Activated CD4-positive, alpha-beta T cell treated with anti-CD3 and anti-CD28 coated beads for 36 hours (primary cell): Measurements from ENCODE around the gene ARID1B. TPM values are rescaled to one million over a fixed set of nuclear protein-coding genes. Genes with fewer than 3 reads are reported as not detected.

ENCODE experiments used
- ATAC-seq: fragments of 200-7000 bp; cut with Tn5 transposase; one replicate; pipeline ENCODE4 v1.10.0; 2021; ENCODE audit warnings: mild to moderate bottlenecking, moderate library complexity
- CTCF ChIA-PET: fragments of 350-600 bp; sonication (Branson Sonifier 250); formaldehyde crosslinking; loops from one replicate; lab custom pipeline; 2021; ENCODE audit warnings: antibody characterized with exemption; lab: Charles Lee
- POLR2A ChIA-PET: fragments of 350-600 bp; sonication (Branson Sonifier 250); formaldehyde crosslinking; loops from one replicate; lab custom pipeline; 2021; ENCODE audit warnings: antibody characterized with exemption, inconsistent platforms; lab: Charles Lee
- DNase-seq: peaks from one replicate; pipeline ENCODE4 v3.0.0-alpha.2; 2020
- H3K27ac Mint-ChIP-seq: one replicate; pipeline ENCODE4 v1.8.0; 2021; ENCODE audit warnings: mixed read lengths
- H3K27me3 Mint-ChIP-seq: one replicate; pipeline ENCODE4 v1.8.0; 2021; ENCODE audit warnings: mixed read lengths
- H3K36me3 Mint-ChIP-seq: one replicate; pipeline ENCODE4 v1.8.0; 2021; ENCODE audit warnings: low read depth, mixed read lengths
- H3K4me1 Mint-ChIP-seq: one replicate; pipeline ENCODE4 v1.8.0; 2021; ENCODE audit warnings: mixed read lengths
- H3K4me3 Mint-ChIP-seq: one replicate; pipeline ENCODE4 v1.8.0; 2021; ENCODE audit warnings: mild to moderate bottlenecking, moderate library complexity, mixed read lengths
- H3K9me3 Mint-ChIP-seq: one replicate; pipeline ENCODE4 v1.8.0; 2021; ENCODE audit warnings: low read depth, mixed read lengths
- intact Hi-C, 2 experiments: fragments of 100-400 bp; cut with DNase I in 1 of 2; cut with micrococcal nuclease in 1 of 2; formaldehyde crosslinking; loops; one replicate each; pipeline versions ENCODE4 v1.14.2 to v1.15.1; 2022 to 2024; cut with DNase I, micrococcal nuclease
- total RNA-seq, 2 experiments: library from RNA; stranded (reverse); gene quantifications; one replicate each; pipeline ENCODE4 v1.2.3, GENCODE V29; 2021

ARID1B gene
- total RNA-seq, 2 experiments from 2014 or later, result 42.2 to 53.6 TPM

GRCh38 chr6:156781861-156782631, 4.9 kb downstream of the ARID1B start:
- Mint-ChIP-seq H3K27ac (peak overlapping the region; percentile 85), H3K4me3 (peak overlapping the region; percentile 82), H3K27me3 (no peaks in the 10 kb centered on the region), H3K4me1 (peaks cover 38% of the 10 kb centered on the region), H3K36me3 (peaks cover 16% of the 10 kb centered on the region), H3K9me3 (no peaks in the 10 kb centered on the region)
- intact Hi-C loops, result loop anchor here (2.0 to 10.0 kb wide), 7 partner anchors 75 to 1863 kb away; partner anchors contain the start of genes DYNLT1 (in 1 of the 2) and TFB1M (in 1 of the 2)
- no peak for DNase-seq
- ChIA-PET CTCF (interaction anchor here (0.7 to 1.0 kb wide), 2 partner anchors 9 to 10 kb away, joined by 3 read pairs; no protein-coding TSS in a partner anchor), POLR2A (no interaction called here)
- no peak for ATAC-seq

- POLR2A ChIA-PET, result interaction anchor here (0.6 kb wide), 1 partner anchor 141 kb away, joined by 9 read pairs; no protein-coding TSS in a partner anchor
- Mint-ChIP-seq H3K27ac (peak overlapping the region; percentile 85), H3K4me3 (peak overlapping the region; percentile 82), H3K36me3 (peaks cover 18% of the 10 kb centered on the region), H3K27me3 (no peaks in the 10 kb centered on the region), H3K4me1 (peaks cover 44% of the 10 kb centered on the region), H3K9me3 (no peaks in the 10 kb centered on the region)
- CTCF ChIA-PET, result interaction anchor here (0.7 to 1.1 kb wide), 3 partner anchors 8 to 10 kb away, joined by 3 read pairs; no protein-coding TSS in a partner anchor
- no peak for DNase-seq
- intact Hi-C loops, result loop anchor here (5.0 to 10.0 kb wide), 5 partner anchors 144 to 1862 kb away; partner anchors contain the start of genes DYNLT1 (in 1 of the 2) and TFB1M (in 1 of the 2)
- no peak for ATAC-seq
Observed at GRCh38 chr6:156782691-156783320, 5.6 kb downstream of the ARID1B start.

- H3K4me3 Mint-ChIP-seq, result peak overlapping the region; percentile 3
- H3K27ac Mint-ChIP-seq, result peak overlapping the region; percentile 34
- intact Hi-C loops, result loop anchor here (5.0 to 10.0 kb wide), 5 partner anchors 143 to 1861 kb away; partner anchors contain the start of genes DYNLT1 (in 1 of the 2) and TFB1M (in 1 of the 2)
- ATAC-seq, result no peak
- CTCF ChIA-PET, result interaction anchor here (1.1 kb wide), 1 partner anchor 9 kb away, joined by 3 read pairs; no protein-coding TSS in a partner anchor
- POLR2A ChIA-PET, result interaction anchor here (0.7 kb wide), 1 partner anchor 30 kb away, joined by 3 read pairs; no protein-coding TSS in a partner anchor
- peaks cover 54% of the 10 kb centered on the region for H3K4me1 Mint-ChIP-seq
- DNase-seq, result no peak
- H3K36me3 Mint-ChIP-seq, result peaks cover 18% of the 10 kb centered on the region
- no peaks in the 10 kb centered on the region for H3K9me3 Mint-ChIP-seq
- no peaks in the 10 kb centered on the region for H3K27me3 Mint-ChIP-seq
Observed at GRCh38 chr6:156783958-156784357, 6.8 kb downstream of the ARID1B start.

- POLR2A ChIA-PET, result no interaction called here
- no peak for DNase-seq
- Mint-ChIP-seq H3K4me3 (no peak overlapping the region), H3K27me3 (no peaks in the 10 kb centered on the region), H3K36me3 (peaks cover 18% of the 10 kb centered on the region), H3K4me1 (peaks cover 81% of the 10 kb centered on the region), H3K9me3 (no peaks in the 10 kb centered on the region), H3K27ac (no peak overlapping the region)
- CTCF ChIA-PET, result interaction anchor here (2.0 to 2.4 kb wide), 2 partner anchors 16 to 80 kb away, joined by 5 to 6 read pairs; no protein-coding TSS in a partner anchor
- ATAC-seq, result no peak
- intact Hi-C loops, result loop anchor here (10.0 kb wide), 2 partner anchors 1472 to 1858 kb away; partner anchors contain the start of genes DYNLT1 (in 1 of the 2) and TFB1M (in 1 of the 2)
Observed at GRCh38 chr6:156786652-156787051, 9.5 kb downstream of the ARID1B start.

GRCh38 chr6:156787569-156788492, 10.7 kb downstream of the ARID1B start:
- peaks cover 89% of the 10 kb centered on the region for H3K4me1 Mint-ChIP-seq
- no peak for DNase-seq
- ChIA-PET CTCF (interaction anchor here (0.7 to 2.4 kb wide), 4 partner anchors 15 to 329 kb away, joined by 3 to 6 read pairs (median 4); no protein-coding TSS in a partner anchor), POLR2A (interaction anchor here (0.6 to 1.0 kb wide), 2 partner anchors 9 to 188 kb away, joined by 3 read pairs; no protein-coding TSS in a partner anchor)
- ATAC-seq, result no peak
- no peak overlapping the region for H3K27ac Mint-ChIP-seq
- no peak overlapping the region for H3K4me3 Mint-ChIP-seq
- H3K27me3 Mint-ChIP-seq, result no peaks in the 10 kb centered on the region
- H3K36me3 Mint-ChIP-seq, result peaks cover 18% of the 10 kb centered on the region
- intact Hi-C loops, result loop anchor here (10.0 kb wide), 2 partner anchors 1473 to 1857 kb away; partner anchors contain the start of genes DYNLT1 (in 1 of the 2) and TFB1M (in 1 of the 2)
- no peaks in the 10 kb centered on the region for H3K9me3 Mint-ChIP-seq

GRCh38 chr6:156789081-156789943, 12.1 kb downstream of the ARID1B start:
- ATAC-seq, result peak; percentile 31
- ChIA-PET CTCF (interaction anchor here (1.1 to 1.3 kb wide), 2 partner anchors 9 to 13 kb away, joined by 4 to 7 read pairs; no protein-coding TSS in a partner anchor), POLR2A (interaction anchor here (0.6 kb wide), 1 partner anchor 49 kb away, joined by 4 read pairs; no protein-coding TSS in a partner anchor)
- Mint-ChIP-seq H3K4me1 (peaks cover 88% of the 10 kb centered on the region), H3K27ac (no peak overlapping the region), H3K36me3 (peaks cover 16% of the 10 kb centered on the region), H3K27me3 (no peaks in the 10 kb centered on the region), H3K9me3 (no peaks in the 10 kb centered on the region), H3K4me3 (no peak overlapping the region)
- DNase-seq, result no peak
- intact Hi-C loops, result loop anchor here (10.0 kb wide), 2 partner anchors 1475 to 1855 kb away; partner anchors contain the start of genes DYNLT1 (in 1 of the 2) and TFB1M (in 1 of the 2)

GRCh38 chr6:156790711-156791319, 13.6 kb downstream of the ARID1B start:
- H3K36me3 Mint-ChIP-seq, result peaks cover 10% of the 10 kb centered on the region
- ATAC-seq, result no peak
- CTCF ChIA-PET, result interaction anchor here (0.8 to 2.2 kb wide), 7 partner anchors 8 to 142 kb away, joined by 3 to 8 read pairs (median 3); no protein-coding TSS in a partner anchor
- H3K4me1 Mint-ChIP-seq, result peaks cover 90% of the 10 kb centered on the region
- no peak for DNase-seq
- H3K27ac Mint-ChIP-seq, result peak overlapping the region; percentile 23
- no peaks in the 10 kb centered on the region for H3K9me3 Mint-ChIP-seq
- intact Hi-C loops, result loop anchor here in 1 of 2 experiments (1.0 kb wide), 1 partner anchor 11 kb away; no protein-coding TSS in a partner anchor
- POLR2A ChIA-PET, result interaction anchor here (1.1 kb wide), 1 partner anchor 12 kb away, joined by 3 read pairs; no protein-coding TSS in a partner anchor
- peak overlapping the region; percentile 47 for H3K4me3 Mint-ChIP-seq
- no peaks in the 10 kb centered on the region for H3K27me3 Mint-ChIP-seq

- peak overlapping the region; percentile 47 for H3K4me3 Mint-ChIP-seq
- H3K36me3 Mint-ChIP-seq, result peaks cover 7% of the 10 kb centered on the region
- peaks cover 91% of the 10 kb centered on the region for H3K4me1 Mint-ChIP-seq
- CTCF ChIA-PET, result interaction anchor here (0.8 to 2.2 kb wide), 7 partner anchors 9 to 141 kb away, joined by 3 to 8 read pairs (median 3); no protein-coding TSS in a partner anchor
- DNase-seq (peak; percentile 46), ATAC-seq (peak; percentile 85)
- no peaks in the 10 kb centered on the region for H3K27me3 Mint-ChIP-seq
- H3K9me3 Mint-ChIP-seq, result no peaks in the 10 kb centered on the region
- intact Hi-C loops, result loop anchor here in 1 of 2 experiments (1.0 kb wide), 1 partner anchor 11 kb away; no protein-coding TSS in a partner anchor
- H3K27ac Mint-ChIP-seq, result peak overlapping the region; percentile 92
- POLR2A ChIA-PET, result interaction anchor here (0.6 to 1.1 kb wide), 2 partner anchors 13 to 1426 kb away, joined by 3 to 5 read pairs; no protein-coding TSS in a partner anchor
Observed at GRCh38 chr6:156791320-156791850, 14.2 kb downstream of the ARID1B start.
